SK-N-SH (cell line): ENCODE data around the gene DGAT2. TPM values are rescaled to one million over a fixed set of nuclear protein-coding genes. Genes with fewer than 3 reads are reported as not detected.

Experiments used
- CTCF ChIA-PET: fragments of 300-600, 350-600 bp; formaldehyde crosslinking; extraction: SDS; loops from one replicate; lab custom pipeline; 2021; lab: Yijun Ruan, JAX
- POLR2A ChIA-PET: fragments of 350-600 bp; sonication (Branson Sonifier 250); formaldehyde crosslinking; extraction: SDS; loops from one replicate; lab custom pipeline; 2020; ENCODE audit warnings: antibody characterized with exemption, inconsistent platforms; lab: Yijun Ruan, JAX
- DNase-seq: peaks from one replicate; pipeline ENCODE4 v3.0.0; 2012
- H2AFZ ChIP-seq: fragments of 200-600 bp; sonication (generic); 2 replicates; pipeline ENCODE4 v1.8.1; 2016; ENCODE audit warnings: antibody characterized with exemption, mild to moderate bottlenecking, low read depth
- H3F3A ChIP-seq: fragments of 200-600 bp; sonication (generic); replicated peaks from 2 replicates; pipeline ENCODE3; 2016; ENCODE audit warnings: antibody characterized with exemption, mild to moderate bottlenecking; ENCODE audit not compliant: insufficient read depth
- H3K27ac ChIP-seq, 2 experiments: fragments of 200-500 bp in 1 of 2; fragments of 200-600 bp in 1 of 2; sonication (Bioruptor generic) in 1 of 2; sonication (generic), shearing (Covaris generic) in 1 of 2; 2 replicates each; pipeline versions ENCODE4 v1.5.1 to v1.6.1; 2014 to 2016; ENCODE audit warnings: low read depth in 2 of 2, inconsistent platforms in 1 of 2, low read length in 1 of 2, mild to moderate bottlenecking in 1 of 2, mixed read lengths in 1 of 2
- H3K27me3 ChIP-seq: fragments of 200-600 bp; sonication (generic), shearing (Covaris generic); 2 replicates; pipeline ENCODE4 v1.6.1; 2016; ENCODE audit warnings: mixed run types; ENCODE audit not compliant: insufficient read depth
- H3K36me3 ChIP-seq, 2 experiments: fragments of 200-500 bp in 1 of 2; fragments of 200-600 bp in 1 of 2; sonication (Bioruptor generic) in 1 of 2; sonication (generic) in 1 of 2; replicated peaks in 1 of 2; 2 replicates each; pipeline versions ENCODE3 to v1.5.1; 2014 to 2016; ENCODE audit warnings: low read length in 1 of 2, mild to moderate bottlenecking in 1 of 2; ENCODE audit not compliant: insufficient read depth in 2 of 2, control insufficient read depth in 1 of 2
- H3K4me1 ChIP-seq, 2 experiments: fragments of 200-500 bp in 1 of 2; fragments of 200-600 bp in 1 of 2; sonication (Bioruptor generic) in 1 of 2; sonication (generic), shearing (Covaris generic) in 1 of 2; 2 replicates each; pipeline versions ENCODE4 v1.5.1 to v1.6.1; 2014 to 2016; ENCODE audit warnings: low read depth in 1 of 2, low read length in 1 of 2, mixed run types in 1 of 2; ENCODE audit not compliant: insufficient read depth in 2 of 2, control insufficient read depth in 1 of 2
- H3K4me2 ChIP-seq: fragments of 200-600 bp; sonication (generic), shearing (Covaris generic); 2 replicates; pipeline ENCODE4 v1.6.1; 2017; ENCODE audit warnings: mixed run types
- H3K4me3 ChIP-seq, 2 experiments: fragments of 200-500 bp in 1 of 2; fragments of 200-600 bp in 1 of 2; sonication (Bioruptor generic) in 1 of 2; sonication (generic), shearing (Covaris generic) in 1 of 2; 2 replicates each; pipeline versions ENCODE4 v1.5.1 to v1.8.1; 2014 to 2016; ENCODE audit warnings: low read depth in 2 of 2, inconsistent platforms in 1 of 2, low read length in 1 of 2, mild to moderate bottlenecking in 1 of 2, mixed read lengths in 1 of 2, moderate library complexity in 1 of 2
- H3K79me2 ChIP-seq: fragments of 200-600 bp; sonication (generic); 2 replicates; pipeline ENCODE4 v1.8.1; 2017; ENCODE audit warnings: mild to moderate bottlenecking; ENCODE audit not compliant: insufficient read depth
- H3K9ac ChIP-seq: fragments of 200-600 bp; sonication (generic); 2 replicates; pipeline ENCODE4 v1.6.1; 2017; ENCODE audit warnings: mixed run types
- H3K9me2 ChIP-seq: fragments of 200-600 bp; sonication (generic); 2 replicates; pipeline ENCODE4 v1.6.1; 2017; ENCODE audit warnings: mixed run types
- H3K9me3 ChIP-seq: fragments of 200-600 bp; sonication (generic); 2 replicates; pipeline ENCODE4 v1.6.1; 2017; ENCODE audit warnings: mixed run types, mild to moderate bottlenecking, moderate library complexity
- H4K20me1 ChIP-seq: fragments of 200-600 bp; sonication (generic); 2 replicates; pipeline ENCODE4 v1.6.1; 2017; ENCODE audit warnings: mild to moderate bottlenecking, mixed run types; ENCODE audit not compliant: insufficient read depth
- CTCF ChIP-seq: fragments of 200-600 bp; sonication (generic); IDR thresholded peaks from 2 replicates; pipeline ENCODE4 v1.6.1; 2017; ENCODE audit warnings: antibody characterized with exemption, mild to moderate bottlenecking, moderate library complexity
- ELF1 ChIP-seq: IDR thresholded peaks from 2 replicates; pipeline ENCODE4 v1.4.0; 2012
- EZH2phosphoT487 ChIP-seq: fragments of 200-600 bp; sonication (generic); IDR thresholded peaks from 2 replicates; pipeline ENCODE4 v1.6.1; 2017; ENCODE audit warnings: low read depth, mixed run types, mild to moderate bottlenecking, antibody characterized with exemption, moderate library complexity, borderline replicate concordance
- FOSL2 ChIP-seq: IDR thresholded peaks from 2 replicates; pipeline ENCODE4 v1.4.0; 2012; ENCODE audit warnings: low read depth, mild to moderate bottlenecking, moderate library complexity, borderline replicate concordance
- GABPA ChIP-seq: IDR thresholded peaks from 2 replicates; pipeline ENCODE4 v1.4.0; 2012; ENCODE audit warnings: low read depth, mild to moderate bottlenecking
- IRF3 ChIP-seq: fragments of 150-350 bp; IDR thresholded peaks from 2 replicates; pipeline ENCODE4 v1.6.1; 2016; ENCODE audit warnings: mild to moderate bottlenecking, low read depth, low read length
- JUND ChIP-seq: IDR thresholded peaks from 2 replicates; pipeline ENCODE4 v1.4.0; 2012
- MXI1 ChIP-seq: IDR thresholded peaks from 2 replicates; pipeline ENCODE4 v1.6.1; 2012; ENCODE audit warnings: mild to moderate bottlenecking, low read depth, low read length, improper control_type of control experiment
- NFIC ChIP-seq: IDR thresholded peaks from 2 replicates; pipeline ENCODE4 v1.4.0; 2012; ENCODE audit warnings: borderline replicate concordance
- PBX3 ChIP-seq: IDR thresholded peaks from 2 replicates; pipeline ENCODE4; 2012
- RAD21 ChIP-seq: IDR thresholded peaks from 2 replicates; pipeline ENCODE4 v1.6.1; 2012; ENCODE audit warnings: mild to moderate bottlenecking, low read length
- RCOR1 ChIP-seq: fragments of 150-350 bp; IDR thresholded peaks from 2 replicates; pipeline ENCODE4 v1.6.1; 2017; ENCODE audit warnings: antibody characterized with exemption, low read length
- RFX5 ChIP-seq: IDR thresholded peaks from 2 replicates; pipeline ENCODE4 v1.6.1; 2012; ENCODE audit warnings: mild to moderate bottlenecking, improper control_type of control experiment, low read length
- RXRA ChIP-seq: IDR thresholded peaks from 2 replicates; pipeline ENCODE4 v1.4.0; 2012; ENCODE audit warnings: low read depth, mild to moderate bottlenecking, borderline replicate concordance
- SIN3A ChIP-seq: IDR thresholded peaks from 2 replicates; pipeline ENCODE4 v1.6.1; 2012; ENCODE audit warnings: low read depth, mild to moderate bottlenecking, low read length, moderate library complexity, borderline replicate concordance
- WGBS: methylation state at CpG from one replicate; pipeline ENCODE4 v1.1.6; 2017; ENCODE audit warnings: low lambda C conversion rate; 5-methylcytosine and 5-hydroxymethylcytosine counted together
- polyA plus RNA-seq, 3 experiments: library from polyadenylated mRNA; depleted of rRNA; stranded (reverse); fragments of >200 nt; gene quantifications; 2 replicates each; pipeline ENCODE4 v1.2.3, GENCODE V29; 2012

DGAT2 gene
- polyA plus RNA-seq, 1 of the 3 experiments (the other 2 are of a cell fraction) = 1.4 TPM

GRCh38 chr11:75801362-75802020 is 32.9 kb downstream of the DGAT2 start:
- Histone ChIP-seq H4K20me1 (no peaks in the 10 kb centered on the region), H3F3A (no peaks in the 10 kb centered on the region), H3K4me1 (no peaks in the 10 kb centered on the region; a peak in 1 of 4 replicates), H3K9me2 (no peaks in the 10 kb centered on the region), H3K4me3 (no peak overlapping the region), H3K79me2 (no peaks in the 10 kb centered on the region), H2AFZ (no peak overlapping the region), H3K36me3 (no peaks in the 10 kb centered on the region), H3K9ac (no peak overlapping the region), H3K27ac (no peak overlapping the region), H3K27me3 (no peaks in the 10 kb centered on the region), H3K4me2 (no peak overlapping the region), H3K9me3 (no peaks in the 10 kb centered on the region)
- POLR2A ChIA-PET = interaction anchor here (0.9 kb wide), 1 partner anchor 12 kb away, joined by 8 read pairs; no protein-coding TSS in a partner anchor
- WGBS = 86% methylated on average over 6 of the region's 9 CpGs
- CTCF ChIA-PET = interaction anchor here (1.3 to 5.0 kb wide), 10 partner anchors 12 to 516 kb away, joined by 3 to 115 read pairs (median 8); partner anchors contain the start of gene UVRAG
- no peak for DNase-seq
- TF ChIP-seq SIN3A (no peak), GABPA (no peak), RXRA (no peak), EZH2phosphoT487 (no peak), RCOR1 (no peak), PBX3 (no peak), CTCF (no peak), IRF3 (no peak)

GRCh38 chr11:75802021-75802912 is 33.7 kb downstream of the DGAT2 start:
- no peaks in the 10 kb centered on the region; a peak in 1 of 4 replicates for H3K4me1 ChIP-seq

More at GRCh38 chr11:75802021-75802912, 33.7 kb downstream of the DGAT2 start:
- H3K27ac ChIP-seq = no peak overlapping the region
- no peaks in the 10 kb centered on the region for H4K20me1 ChIP-seq
- no peaks in the 10 kb centered on the region for H3F3A ChIP-seq
- CTCF ChIA-PET = interaction anchor here (0.7 to 5.0 kb wide), 24 partner anchors 9 to 515 kb away, joined by 3 to 115 read pairs (median 8); partner anchors contain the start of gene UVRAG
- DNase-seq = no peak
- H3K79me2 ChIP-seq = no peaks in the 10 kb centered on the region
- no peak overlapping the region for H3K4me3 ChIP-seq
- no peak overlapping the region for H3K9ac ChIP-seq
- H3K27me3 ChIP-seq = no peaks in the 10 kb centered on the region
- no peak overlapping the region for H2AFZ ChIP-seq
- H3K36me3 ChIP-seq = no peaks in the 10 kb centered on the region
- TF ChIP-seq MXI1 (no peak), RAD21 (no peak), EZH2phosphoT487 (no peak), RFX5 (no peak), GABPA (no peak), JUND (no peak), NFIC (no peak), RXRA (no peak), FOSL2 (no peak), ELF1 (no peak)
- H3K9me3 ChIP-seq = no peaks in the 10 kb centered on the region
- H3K4me2 ChIP-seq = no peak overlapping the region
- POLR2A ChIA-PET = interaction anchor here (0.9 kb wide), 1 partner anchor 11 kb away, joined by 8 read pairs; no protein-coding TSS in a partner anchor
- WGBS = 81% methylated on average over 12 of the region's 12 CpGs
- no peaks in the 10 kb centered on the region for H3K9me2 ChIP-seq
